BE2C (cell line): ENCODE measurements around the gene GALNS.

Experiments used
- DNase-seq: peaks from one replicate; pipeline ENCODE4 v3.0.0-alpha.2; 2020
- H3K27me3 ChIP-seq: fragments of 250-450 bp; sonication (Bioruptor Pico); 2 replicates; pipeline ENCODE4 v1.5.1; 2020; ENCODE audit warnings: mild to moderate bottlenecking
- H3K36me3 ChIP-seq: fragments of 250-450 bp; sonication (Bioruptor Pico); 2 replicates; pipeline ENCODE4 v1.5.1; 2020; ENCODE audit warnings: mild to moderate bottlenecking
- H3K4me1 ChIP-seq: fragments of 250-450 bp; sonication (Bioruptor Pico); 2 replicates; pipeline ENCODE4 v1.5.1; 2020
- H3K4me3 ChIP-seq: 2 replicates; pipeline ENCODE4 v1.5.1; 2011; ENCODE audit warnings: low read depth, low read length
- H3K9me3 ChIP-seq: fragments of 250-450 bp; sonication (Bioruptor Pico); 2 replicates; pipeline ENCODE4 v1.5.1; 2020
- TF ChIP-seq, protein P1 (sequence below): IDR thresholded peaks from 2 replicates; pipeline ENCODE4 v1.5.1; 2012; ENCODE audit warnings: mild to moderate bottlenecking, low read depth, low read length

GALNS gene

GRCh38 chr16:88902744-88903143 lies 46.0 kb upstream of the GALNS start:
- Histone ChIP-seq H3K9me3 (no peaks in the 10 kb centered on the region), H3K4me1 (no peaks in the 10 kb centered on the region; the same call in 1 of the 2 replicates), H3K36me3 (no peaks in the 10 kb centered on the region), H3K4me3 (no peak overlapping the region), H3K27me3 (peaks cover 26% of the 10 kb centered on the region)
- no peak for DNase-seq
- TF ChIP-seq, protein P1, sequence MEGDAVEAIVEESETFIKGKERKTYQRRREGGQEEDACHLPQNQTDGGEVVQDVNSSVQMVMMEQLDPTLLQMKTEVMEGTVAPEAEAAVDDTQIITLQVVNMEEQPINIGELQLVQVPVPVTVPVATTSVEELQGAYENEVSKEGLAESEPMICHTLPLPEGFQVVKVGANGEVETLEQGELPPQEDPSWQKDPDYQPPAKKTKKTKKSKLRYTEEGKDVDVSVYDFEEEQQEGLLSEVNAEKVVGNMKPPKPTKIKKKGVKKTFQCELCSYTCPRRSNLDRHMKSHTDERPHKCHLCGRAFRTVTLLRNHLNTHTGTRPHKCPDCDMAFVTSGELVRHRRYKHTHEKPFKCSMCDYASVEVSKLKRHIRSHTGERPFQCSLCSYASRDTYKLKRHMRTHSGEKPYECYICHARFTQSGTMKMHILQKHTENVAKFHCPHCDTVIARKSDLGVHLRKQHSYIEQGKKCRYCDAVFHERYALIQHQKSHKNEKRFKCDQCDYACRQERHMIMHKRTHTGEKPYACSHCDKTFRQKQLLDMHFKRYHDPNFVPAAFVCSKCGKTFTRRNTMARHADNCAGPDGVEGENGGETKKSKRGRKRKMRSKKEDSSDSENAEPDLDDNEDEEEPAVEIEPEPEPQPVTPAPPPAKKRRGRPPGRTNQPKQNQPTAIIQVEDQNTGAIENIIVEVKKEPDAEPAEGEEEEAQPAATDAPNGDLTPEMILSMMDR: no peak

DNA sequence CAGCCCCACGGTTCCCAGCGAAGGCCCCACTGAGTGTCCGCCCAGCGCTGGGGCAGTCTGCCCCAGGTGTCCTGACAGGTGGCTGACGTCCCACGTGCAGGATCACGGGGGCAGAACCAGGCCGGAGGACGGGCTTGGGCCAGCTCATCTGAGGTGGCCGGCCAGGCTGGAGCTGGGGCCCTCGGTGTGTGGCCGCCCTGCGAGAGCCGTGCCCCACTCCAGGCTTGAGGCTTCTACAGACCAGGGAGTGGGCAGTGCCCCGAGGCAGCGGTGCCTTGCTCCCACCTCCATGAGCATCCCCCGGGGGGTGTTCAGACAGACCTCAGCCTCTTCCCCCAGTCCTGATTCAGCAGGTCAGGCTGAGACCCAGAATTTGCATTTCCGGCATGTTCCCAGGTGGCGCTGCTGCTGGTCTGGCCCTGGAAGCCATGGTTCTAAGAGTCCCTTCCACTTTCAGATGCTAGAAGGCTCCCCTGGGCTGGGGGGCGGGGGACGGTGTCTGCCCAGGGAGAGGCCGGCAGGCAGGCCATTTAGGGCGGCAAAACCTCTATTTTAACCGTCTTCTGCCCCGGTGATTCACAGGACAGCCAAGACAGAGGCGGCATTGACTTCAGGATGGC lies 45.1 kb upstream of the GALNS start:
- H3K27me3 ChIP-seq: peaks cover 32% of the 10 kb centered on the region
- no peak overlapping the region for H3K4me3 ChIP-seq
- H3K36me3 ChIP-seq: no peaks in the 10 kb centered on the region
- H3K4me1 ChIP-seq: no peaks in the 10 kb centered on the region; the same call in 1 of the 2 replicates
- no peaks in the 10 kb centered on the region for H3K9me3 ChIP-seq
- DNase-seq: no peak
- TF ChIP-seq, protein P1: no peak

DNA sequence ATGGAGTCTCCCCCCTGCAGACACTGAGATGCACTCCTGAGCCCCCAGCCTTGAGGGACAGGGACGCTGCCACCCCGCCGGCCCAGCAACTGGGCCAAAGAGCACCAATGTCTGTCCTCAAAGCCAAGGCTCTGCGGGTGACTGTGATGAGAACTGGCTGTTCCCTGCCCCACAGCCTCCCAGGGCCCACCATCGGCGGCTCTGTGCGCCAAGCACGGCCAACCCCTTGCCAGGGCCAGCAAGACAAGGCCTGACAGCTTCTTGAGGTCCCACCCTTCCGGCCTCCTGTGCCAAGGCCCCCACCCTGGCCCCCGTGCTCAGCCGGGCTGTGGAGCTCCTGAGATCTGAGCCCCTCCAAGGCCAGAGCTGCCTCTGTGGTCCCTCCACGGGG lies 43.9 kb upstream of the GALNS start:
- H3K4me1 ChIP-seq: no peaks in the 10 kb centered on the region; the same call in 1 of the 2 replicates
- no peak for DNase-seq
- TF ChIP-seq, protein P1: no peak
- H3K9me3 ChIP-seq: no peaks in the 10 kb centered on the region
- H3K27me3 ChIP-seq: peaks cover 32% of the 10 kb centered on the region
- no peak overlapping the region for H3K4me3 ChIP-seq
- H3K36me3 ChIP-seq: no peaks in the 10 kb centered on the region

- Histone ChIP-seq H3K9me3 (no peaks in the 10 kb centered on the region), H3K4me3 (no peak overlapping the region), H3K36me3 (no peaks in the 10 kb centered on the region), H3K27me3 (peaks cover 32% of the 10 kb centered on the region), H3K4me1 (no peaks in the 10 kb centered on the region)
- TF ChIP-seq, protein P1: no peak
- DNase-seq: no peak
These were observed 43.3 kb upstream of the GALNS start for GRCh38 chr16:88899901-88900661.

DNA sequence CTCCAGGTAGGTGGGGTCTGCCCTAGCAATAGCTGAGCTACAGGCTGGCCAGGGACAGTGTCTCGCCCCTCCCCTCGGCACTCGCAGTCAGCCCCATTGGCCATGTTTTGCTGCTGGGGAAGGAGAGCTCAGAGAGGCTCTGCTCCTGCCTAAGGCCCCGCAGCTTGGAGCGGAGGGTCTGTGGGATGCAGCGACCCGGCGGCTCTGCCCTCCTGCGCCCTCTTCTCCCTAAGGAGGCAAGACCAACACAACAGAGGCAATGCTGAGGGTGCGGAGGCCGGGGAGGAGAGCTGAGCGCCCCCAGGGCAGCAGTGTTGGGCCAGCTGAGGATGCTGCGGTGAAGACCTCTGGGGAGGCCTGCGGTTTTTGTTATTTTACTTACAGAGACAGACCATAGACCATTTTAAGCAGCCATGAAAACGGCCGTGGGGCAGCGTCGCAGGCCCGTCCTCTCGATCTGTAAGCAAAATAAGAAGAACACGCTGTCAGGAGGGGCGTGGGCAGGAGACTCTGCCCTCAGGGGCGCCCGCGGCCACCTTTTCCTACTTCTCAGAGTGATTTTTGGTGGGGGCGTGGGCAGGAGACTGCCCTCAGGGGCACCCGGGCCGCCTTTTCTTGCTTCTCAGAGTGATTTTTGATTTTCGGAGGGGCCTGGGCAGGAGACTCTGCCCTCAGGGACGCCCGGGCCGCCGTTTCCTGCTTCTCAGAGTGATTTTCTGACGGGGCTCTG lies 41.1 kb upstream of the GALNS start:
- no peaks in the 10 kb centered on the region for H3K36me3 ChIP-seq
- peaks cover 33% of the 10 kb centered on the region for H3K27me3 ChIP-seq
- no peaks in the 10 kb centered on the region for H3K9me3 ChIP-seq
- H3K4me1 ChIP-seq: no peaks in the 10 kb centered on the region
- no peak overlapping the region for H3K4me3 ChIP-seq
- DNase-seq: no peak
- TF ChIP-seq, protein P1: no peak
